Activated CD4-positive, alpha-beta T cell treated with anti-CD3 and anti-CD28 coated beads, Interleukin-2, amount 50 U/mL, for 24 hours (primary cell): ENCODE measurements around the gene CPSF3.

Experiments
- DNase-seq, 2 donors: peaks; one replicate each; pipeline ENCODE4 v3.0.0-alpha.2; 2020; ENCODE audit warnings: low read depth in 1 of 2, low spot score in 1 of 2

Gene CPSF3

DNA sequence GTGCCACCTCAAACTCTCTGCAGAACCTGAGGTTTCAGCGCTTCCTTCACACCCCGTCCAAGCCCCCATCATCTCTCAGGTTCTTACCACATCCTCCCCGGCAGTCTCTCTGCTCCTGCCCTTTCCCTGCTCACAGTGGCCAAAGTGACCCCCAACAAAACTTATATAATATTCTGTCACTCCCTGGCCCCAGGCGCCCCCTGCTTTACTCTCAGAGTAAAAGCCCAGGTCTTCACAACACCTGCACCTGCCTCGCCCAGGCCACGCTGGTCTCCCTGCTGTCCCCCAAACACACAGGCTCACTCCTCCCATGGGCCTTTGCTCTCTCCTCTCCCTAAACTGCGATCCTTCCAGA, 6.5 kb upstream of the CPSF3 start:
- DNase-seq, result no peak

DNA sequence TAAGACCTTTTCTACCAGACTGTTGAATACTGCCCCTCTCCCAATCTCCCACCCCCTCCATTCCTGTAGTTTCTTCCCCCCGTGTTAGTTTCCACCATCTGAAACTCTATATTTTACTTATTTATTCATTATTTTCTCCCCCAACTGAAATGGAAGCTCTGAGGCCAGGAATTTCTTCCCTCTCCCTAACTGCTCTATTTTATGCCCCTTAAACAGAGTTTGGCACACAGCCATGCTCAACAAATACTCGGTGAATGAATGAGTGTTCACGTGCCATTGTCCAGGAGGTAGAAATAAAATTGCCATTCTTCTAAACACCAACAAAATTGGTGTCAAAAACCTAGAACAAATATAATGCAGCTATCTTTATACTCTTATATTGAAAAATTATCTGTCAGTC, 5.7 kb upstream of the CPSF3 start:
- no peak for DNase-seq

DNA sequence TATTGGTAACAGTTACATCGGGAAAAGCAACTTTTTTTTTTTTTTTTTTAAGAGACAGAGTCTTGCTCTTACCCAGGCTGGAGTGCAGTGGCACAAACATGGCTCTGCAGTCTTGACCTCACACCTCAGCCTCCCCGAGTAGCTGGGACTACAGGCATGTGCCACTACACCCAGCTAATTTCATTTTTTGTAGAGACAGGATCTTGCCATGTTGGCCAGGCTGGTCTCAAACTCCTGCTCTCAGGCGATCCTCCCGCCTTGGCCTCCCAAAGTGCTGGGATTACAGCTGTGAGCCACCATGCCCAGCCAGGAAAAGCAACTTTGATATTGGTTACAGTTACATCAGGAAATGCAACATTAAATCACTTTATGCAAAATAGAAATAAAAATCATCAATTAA, 4.7 kb upstream of the CPSF3 start:
- DNase-seq, result no peak

DNA sequence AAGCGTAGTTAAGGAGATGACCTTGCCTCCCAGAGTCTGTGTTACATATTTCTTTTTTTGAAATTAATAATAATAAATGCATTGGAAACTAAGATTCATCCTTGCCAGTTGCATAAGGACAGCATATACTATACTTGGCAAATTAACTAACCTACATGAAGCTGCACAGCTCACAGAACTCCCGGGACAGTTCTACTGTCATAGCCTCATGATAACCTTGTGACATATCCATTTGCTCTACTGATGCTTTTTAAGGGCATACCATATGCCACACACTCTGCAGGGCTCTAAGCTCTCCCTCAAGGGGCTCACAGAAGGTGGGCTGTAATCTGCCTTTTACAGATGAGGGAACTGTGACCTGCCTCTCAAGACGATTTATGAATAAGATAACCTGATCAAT, 3.9 kb upstream of the CPSF3 start:
- DNase-seq, result no peak

DNA sequence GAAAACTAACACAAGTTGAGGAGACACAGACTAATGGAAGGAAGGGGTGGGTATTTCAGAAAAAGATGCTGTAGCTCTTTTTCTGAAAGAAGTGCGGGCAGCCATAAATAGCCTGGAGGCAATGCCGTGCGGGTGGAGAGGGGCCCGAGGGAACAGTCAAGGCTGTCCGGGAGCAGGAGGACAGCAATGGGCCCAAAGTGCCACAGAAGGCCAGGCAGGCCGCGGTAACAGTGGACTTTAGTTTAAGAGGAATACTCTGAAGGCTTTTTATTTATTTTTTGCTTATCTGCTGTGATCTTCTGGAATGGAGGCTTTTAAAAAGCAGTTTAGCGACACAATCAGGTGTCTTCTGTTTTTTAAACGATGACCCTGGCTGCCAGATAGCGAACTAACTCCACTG, 3.0 kb upstream of the CPSF3 start:
- DNase-seq, result no peak

DNA sequence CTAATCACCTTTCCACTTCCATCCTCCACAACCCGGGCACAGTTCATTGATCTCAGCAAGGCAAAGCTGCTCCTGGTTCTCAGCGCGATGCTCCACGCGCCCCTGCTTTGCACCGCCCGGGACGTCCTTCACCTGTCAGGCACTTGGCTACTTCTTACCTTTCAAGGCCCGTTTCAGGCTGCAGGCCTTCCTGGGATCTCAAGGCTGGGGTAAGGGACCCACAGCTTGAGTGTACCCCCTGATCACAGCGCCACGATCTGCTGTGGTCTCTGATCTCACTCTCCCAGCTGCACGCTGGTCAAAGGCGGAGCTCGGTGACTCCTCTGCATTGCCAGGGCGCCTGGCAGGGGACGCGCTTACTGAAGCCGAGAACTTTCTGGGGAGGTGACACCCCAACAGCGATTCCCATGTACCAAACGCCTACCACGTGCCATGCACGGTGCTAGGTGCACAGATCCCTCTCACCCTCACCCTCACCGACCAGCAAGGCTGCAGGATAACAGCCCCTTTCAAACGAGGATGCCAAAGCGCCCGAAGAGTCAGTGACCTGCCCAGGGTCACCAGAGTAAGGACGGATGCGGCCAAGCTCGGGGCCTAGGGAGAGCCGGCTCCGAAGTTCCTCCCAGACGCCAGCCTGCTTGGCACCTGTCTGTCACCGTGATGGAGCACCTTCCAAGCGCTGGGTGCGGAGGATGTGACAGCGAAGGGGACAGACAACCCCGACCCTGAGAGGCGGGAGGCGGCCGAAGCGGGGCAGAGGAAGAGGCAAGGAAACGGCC, 944 bp upstream of the CPSF3 start:
- DNase-seq, result peak; percentile 14

DNA sequence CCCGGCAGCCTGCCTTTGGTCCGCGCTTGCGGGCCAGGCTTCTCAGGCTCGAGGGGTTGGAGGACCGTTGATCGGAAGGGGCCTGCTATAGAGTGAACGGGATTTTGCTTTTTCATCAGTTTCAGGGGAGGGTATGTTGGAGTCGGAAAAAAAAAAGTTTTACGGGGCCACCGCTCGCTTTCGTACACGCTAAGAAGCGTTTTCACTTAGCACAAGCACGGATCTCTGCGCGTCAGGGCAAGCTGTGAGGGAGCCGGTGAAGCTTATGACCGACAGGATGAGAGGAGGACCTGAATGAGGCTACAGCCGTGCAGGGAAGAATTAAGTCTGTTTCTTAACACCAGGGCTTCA, 443 bp downstream of the CPSF3 start:
- DNase-seq, result peak in 1 of 2 donors; percentile 6

DNA sequence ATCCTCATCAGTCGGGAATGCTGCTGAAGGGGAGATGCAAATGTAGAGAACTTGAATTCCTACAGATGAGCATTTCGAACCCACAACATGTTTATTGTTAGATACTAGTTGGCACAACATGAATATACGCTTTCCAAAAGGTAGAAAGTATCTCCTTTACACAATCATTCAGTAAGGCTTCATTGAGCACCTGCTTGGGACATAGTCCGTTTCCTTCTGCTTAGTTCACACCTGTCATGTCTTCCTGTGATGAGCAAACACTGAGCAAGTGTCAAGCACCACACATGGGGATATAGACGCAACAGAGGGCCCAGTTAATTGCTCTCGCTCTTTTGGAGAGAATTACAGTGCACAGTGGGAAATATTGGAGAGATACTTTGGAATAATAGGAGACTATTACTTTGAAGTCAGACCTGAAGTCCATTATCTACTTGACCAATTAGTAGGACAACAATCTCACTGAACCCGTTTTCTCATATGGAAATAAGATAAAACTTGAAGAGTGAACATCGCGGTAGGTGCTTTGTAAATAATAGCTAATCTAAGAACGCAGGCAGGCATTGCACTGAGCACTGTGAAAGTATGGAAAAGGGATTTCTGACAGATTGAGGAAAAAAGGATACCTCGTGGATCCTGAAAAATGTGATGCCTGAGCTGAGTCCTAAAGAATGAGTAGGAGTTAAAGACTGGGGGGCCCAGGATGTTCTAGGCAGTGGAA, 1.2 kb downstream of the CPSF3 start:
- no peak for DNase-seq

DNA sequence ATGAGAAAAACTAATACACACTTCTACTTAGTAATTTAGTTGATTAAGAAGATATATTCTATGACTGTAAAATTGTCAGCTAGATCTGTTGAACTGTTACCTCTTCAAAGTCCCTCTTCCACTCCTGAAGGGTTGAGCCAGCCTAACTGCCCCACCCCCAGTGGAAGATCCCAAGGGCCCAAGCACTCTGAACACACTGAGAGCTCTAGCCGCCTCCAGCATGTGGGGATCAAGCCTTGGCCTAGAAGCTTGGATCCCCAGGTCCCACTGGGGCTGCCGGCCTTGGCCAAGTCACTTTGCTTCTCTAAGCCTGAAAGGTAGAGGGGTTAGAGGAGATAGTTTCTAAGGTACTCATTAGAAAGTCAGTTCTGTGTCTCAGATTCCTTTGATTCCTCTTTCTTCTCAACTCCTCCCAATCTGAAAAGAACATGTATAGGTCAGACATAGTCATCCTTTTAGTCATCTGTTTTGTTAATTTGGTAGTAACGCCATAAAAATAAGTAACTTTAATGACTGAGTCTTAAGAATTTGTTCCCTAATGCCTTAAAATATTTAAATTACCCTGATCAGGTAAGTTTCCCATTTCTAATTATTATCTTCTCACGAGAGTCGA, 5.6 kb downstream of the CPSF3 start:
- no peak for DNase-seq

DNA sequence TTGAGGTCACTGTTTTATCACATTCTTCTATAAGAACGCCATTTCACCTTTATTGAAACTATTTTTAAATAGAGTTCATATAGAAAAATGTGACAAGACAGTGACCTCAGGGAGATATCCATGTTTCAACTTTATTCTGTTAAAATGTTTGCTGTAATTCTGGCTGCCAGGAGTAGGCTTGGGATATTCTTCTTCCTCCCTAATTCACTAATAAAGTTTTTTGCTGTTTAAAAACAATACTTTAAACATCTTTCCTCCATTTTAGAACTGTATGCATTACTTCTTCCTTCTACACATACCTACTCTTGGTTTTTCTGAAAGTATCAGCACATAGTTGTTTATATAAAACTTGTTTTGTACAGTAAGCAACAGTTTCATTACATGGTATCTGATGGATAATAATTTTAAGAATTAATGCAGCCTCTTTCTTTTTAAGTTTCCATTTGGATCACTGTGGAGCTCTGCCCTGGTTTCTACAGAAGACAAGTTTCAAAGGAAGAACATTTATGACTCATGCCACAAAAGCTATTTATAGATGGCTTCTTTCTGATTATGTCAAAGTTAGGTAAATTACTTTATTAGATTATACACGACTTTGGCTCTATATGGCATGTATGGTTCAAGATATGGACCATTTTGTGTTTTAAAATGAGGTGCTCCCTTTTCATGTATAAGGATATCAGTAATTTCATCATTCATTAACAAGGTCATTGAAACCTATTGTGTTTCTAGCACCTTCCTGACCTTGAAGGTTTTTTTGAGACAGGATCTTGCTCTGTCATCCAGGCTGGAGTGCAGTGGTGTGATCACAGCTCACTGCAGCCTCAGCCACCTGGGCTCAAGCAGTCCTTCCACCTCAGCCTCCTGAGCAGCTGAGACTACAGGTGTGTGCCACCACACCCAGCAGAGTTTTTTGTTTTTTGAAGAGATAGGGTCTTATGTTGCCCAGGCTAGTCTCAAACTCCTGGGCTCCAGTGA, 7.2 kb downstream of the CPSF3 start:
- no peak for DNase-seq

DNA sequence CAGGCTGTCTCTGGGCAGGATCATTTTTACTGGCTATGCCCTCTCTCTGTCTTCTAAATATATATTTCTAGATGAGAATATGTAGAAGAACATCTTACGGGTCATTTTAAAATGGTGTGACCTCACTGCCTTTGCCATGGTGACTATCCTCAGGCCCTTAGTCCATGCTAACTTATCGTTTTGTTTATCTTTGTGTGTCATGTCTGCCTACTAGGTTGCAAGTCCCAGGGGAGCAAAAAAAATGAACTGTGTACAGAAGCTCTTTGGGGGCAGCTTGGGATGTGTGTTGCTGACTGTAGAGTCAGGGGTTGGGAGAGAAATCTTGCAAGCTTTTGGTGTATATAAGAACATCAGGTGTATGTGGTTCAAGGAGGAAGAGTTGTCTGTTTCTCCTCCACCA, 11.0 kb downstream of the CPSF3 start:
- DNase-seq, result no peak

DNA sequence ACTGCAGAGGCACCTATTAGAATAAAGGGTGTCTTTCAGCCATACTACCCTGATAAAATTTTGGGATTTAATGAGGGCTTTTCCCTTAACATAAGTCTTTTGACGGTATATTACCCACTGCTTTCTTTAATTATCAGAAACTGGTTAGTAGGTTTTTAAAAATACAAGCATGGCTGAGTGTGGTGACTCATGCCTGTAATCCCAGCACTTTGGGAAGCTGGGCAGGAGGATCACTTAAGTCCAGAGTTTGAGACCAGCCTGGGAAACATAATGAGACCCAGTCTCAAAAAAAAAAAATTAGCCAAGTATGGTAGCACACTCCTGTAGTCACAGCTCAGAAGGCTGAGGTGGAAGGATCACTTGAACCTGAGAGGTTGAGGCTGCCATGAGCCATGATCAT, 16.1 kb downstream of the CPSF3 start:
- DNase-seq, result no peak

DNA sequence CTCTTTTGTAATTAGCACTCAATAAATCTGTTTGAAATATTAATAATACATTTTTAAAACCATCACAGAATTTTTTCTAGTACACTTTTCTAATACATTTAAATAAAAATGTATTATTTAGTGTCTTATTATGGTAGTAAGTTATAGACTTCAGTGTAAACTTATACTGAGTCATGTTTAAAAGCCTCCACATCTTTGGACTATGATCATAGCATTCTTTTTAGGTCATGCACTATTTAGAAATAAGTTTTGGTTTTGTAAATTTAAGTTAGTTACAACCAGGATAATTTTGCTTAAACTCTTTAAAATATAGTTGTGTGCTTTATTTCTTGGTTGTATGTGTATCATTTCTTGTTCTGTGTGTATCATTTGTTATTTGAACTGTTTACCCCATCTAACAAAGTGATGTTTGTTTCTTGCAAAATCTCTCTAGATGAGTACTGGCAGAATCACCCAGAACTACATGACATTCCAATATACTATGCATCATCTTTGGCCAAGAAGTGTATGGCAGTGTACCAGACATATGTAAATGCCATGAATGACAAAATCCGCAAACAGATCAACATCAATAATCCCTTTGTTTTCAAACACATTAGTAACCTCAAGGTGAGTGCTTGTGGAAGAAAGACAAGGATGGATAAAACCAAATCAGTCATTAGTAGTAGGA, 16.7 kb downstream of the CPSF3 start:
- DNase-seq, result no peak

DNA sequence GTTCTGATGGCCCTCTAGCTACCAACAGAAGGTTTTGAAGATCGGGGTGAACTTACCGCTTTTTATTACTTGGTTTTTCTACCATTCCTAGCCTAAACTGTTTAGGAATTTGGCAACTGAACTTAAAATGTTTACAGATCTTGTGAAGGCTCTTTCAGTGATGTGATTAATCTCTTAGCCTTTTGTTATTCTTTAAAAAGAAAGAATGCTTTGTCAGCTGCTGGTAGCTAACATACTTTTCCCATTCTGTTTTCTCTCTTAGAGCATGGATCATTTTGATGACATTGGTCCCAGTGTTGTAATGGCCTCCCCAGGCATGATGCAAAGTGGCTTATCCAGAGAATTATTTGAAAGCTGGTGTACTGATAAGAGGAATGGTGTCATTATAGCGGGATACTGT, 18.1 kb downstream of the CPSF3 start:
- DNase-seq, result no peak

DNA sequence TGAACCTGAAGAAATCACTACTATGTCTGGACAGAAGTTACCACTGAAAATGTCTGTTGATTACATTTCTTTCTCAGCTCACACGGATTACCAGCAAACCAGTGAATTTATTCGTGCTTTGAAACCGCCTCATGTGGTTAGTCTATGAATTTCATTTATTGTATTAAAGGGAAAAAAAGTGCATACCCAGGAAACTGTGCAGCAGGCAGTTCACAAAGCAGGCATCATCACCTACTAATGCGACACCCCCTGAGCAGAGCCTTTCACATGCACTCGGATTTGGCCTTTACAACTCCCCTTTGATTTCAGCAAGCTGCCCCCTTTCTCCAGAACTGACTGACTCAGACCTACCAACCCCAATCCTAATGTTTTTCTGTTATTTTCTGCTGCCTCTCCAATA, 20.1 kb downstream of the CPSF3 start:
- DNase-seq, result no peak

DNA sequence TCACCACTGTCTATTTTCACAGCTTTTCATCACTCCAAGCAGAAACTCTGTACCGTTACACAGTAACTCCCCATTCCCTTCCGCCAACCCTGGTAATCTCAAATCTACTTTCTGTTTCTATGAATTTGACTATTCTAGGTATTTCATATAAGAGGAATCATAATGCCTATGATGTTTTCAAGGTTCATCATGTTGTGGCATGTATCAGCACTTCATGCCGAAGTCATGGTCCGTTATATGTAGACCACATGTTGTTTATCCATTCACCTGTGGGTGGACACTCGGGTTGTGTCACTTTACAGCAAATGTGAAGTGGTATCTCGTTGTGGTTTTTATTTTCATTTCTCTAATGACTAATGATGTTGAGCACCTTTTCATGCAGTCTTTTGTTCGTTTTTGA, 21.6 kb downstream of the CPSF3 start:
- DNase-seq, result no peak

DNA sequence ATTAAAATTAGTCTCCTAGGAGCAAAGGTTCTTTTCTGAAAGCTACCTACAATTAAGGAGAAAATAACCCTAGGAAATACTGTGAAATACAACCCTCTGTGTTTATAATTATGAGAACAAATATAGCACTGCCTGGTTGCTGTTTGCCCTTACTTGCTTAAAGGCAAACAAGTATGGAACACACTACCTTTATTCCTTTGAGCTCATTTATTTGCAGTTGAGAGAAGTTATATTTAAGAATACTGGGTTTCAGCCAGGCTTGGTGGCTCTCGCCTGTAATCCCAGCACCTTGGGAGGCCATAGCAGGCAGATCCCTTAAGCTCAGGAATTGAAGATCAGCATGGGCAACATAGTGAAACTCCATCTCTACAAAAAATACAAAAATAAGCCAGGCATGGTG, 27.8 kb downstream of the CPSF3 start:
- DNase-seq, result no peak

DNA sequence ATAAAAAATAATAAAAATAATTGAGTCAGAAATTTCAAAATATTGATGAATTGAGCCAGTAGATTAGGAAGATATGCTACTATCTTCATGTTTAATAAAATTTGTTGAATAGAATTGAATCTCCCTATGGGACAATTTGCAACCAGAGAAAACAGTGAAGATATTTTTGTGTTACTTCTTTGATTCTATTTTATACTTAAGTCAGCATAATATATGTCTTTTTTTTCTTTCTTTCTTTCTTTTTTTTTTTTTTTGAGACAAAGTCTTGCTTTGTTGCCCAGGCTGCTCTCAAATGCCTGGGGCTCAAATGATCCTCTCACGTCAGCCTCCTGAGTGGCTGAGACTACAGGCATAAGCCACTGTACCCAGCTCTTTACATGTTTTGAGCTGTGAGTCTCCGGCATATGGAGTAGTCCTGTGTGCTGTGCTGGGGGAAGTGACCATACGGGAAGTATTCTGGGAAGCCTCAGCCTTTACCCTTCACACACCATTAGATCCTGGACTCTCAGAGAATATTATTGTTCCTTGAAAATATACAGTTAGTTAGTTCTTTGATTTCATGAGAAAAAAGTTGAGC, 37.1 kb downstream of the CPSF3 start:
- DNase-seq, result no peak

DNA sequence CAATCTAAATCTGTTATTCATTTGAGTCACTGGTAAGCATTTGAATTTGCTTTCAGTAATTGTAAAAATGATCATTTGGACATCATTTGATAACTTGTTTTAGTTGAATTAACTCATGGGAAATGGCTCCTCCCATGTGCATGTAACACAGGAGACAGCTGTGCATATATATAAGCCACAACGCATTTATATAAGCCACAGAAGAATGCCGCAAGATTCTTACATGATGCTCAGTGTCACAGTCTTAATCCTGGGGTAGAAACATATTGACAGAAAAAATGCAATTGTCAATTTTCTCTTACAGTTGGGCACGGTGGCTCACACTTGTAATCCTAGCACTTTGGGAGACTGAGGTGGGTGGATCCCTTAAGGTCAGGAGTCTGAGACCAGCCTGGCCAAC, 37.6 kb downstream of the CPSF3 start:
- DNase-seq, result no peak

DNA sequence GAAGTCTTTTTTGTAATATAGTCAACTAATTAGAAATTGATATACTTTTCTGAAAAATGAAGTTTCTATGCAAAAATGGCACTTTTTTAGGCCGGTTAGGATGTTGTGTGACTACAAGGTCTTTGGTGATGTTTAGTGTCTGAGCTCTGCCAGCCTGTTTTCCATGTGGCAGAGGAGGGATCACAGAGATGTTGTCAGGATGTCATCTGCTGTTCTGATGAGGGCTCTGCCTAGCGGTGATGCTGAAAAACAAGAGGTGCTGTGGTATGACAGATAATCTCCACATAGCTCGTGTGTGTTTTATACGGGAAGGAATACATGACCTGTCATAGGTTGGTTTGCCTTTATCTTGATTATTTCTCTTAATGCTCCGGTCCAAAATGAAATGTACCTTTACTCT, 38.9 kb downstream of the CPSF3 start:
- DNase-seq, result no peak
